NCI-H1694 treated with DMSO at 0.1 percent for 48 hours (cell line): ENCODE measurements around the gene DOK4.

Source experiments
- DNase-seq: peaks from one replicate; lab custom pipeline; 2025; lab: John Stamatoyannopoulos, UW

The DOK4 gene

DNA sequence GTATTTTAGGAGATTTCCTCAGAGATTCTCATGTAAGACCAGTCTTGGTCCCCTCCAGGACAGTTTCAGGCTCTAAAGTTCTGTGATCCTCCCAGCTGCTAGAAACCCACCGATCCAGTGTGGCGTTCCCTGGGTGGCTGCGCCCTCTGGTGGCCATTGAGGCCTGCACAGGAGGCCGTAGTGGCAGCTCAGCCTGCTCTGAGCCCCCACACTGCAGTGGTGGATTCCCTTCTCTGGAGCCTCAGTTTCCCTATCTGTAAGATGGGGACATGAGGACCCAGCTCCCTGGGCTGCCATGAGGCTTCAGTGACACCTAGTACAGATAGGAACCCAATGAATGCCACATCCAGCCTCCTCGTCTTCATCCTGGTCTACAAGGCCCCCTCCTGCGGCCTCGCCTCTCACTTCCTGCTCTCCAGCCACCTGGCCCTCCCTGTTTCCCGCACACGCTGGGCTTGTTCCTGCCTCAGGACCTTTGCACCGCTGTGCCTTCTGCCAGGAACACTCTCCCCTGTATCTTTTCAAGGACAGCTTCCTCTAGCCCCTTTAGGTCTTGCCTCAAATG is 33.6 kb upstream of the DOK4 start:
- DNase-seq: peak; percentile 44

DNA sequence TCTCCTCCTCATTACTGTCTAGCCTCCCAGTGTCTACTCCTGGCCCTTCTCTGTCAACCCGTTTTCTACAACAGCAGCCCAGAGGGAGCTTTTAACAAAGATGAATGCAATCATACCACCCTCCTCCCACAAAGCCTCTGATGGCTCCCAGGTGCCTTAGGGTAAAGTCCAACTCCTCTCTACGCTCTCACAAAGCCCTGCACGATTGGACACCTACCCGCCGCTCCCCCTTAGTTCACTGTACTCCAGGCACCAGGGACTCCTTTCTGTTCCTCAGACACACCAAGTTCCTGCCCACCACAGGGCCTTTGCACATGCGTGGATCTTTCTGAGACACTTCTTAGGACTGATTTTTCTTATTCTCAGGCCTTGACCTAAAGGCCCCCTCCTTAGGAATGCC is 32.6 kb upstream of the DOK4 start:
- DNase-seq: no peak

DNA sequence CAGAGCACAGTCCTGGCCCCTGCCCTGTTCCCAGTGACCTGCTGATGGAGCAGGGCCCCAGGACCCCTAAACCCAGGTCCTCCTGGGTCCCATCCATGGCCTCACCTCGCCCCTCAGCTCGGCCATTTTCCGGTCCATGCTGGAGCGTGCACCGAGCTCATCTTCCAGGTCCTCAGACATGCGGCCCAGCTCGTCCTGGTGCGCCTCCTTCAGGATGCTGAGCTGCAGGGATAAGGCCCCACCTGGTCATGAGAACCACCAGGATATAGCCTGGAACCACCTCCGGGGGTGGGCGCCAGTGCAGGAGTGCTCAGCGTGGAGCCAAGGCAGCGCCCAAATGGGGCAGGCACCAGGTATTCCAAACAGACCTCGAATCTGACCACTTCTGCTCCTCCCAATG is 32.2 kb upstream of the DOK4 start:
- no peak for DNase-seq

DNA sequence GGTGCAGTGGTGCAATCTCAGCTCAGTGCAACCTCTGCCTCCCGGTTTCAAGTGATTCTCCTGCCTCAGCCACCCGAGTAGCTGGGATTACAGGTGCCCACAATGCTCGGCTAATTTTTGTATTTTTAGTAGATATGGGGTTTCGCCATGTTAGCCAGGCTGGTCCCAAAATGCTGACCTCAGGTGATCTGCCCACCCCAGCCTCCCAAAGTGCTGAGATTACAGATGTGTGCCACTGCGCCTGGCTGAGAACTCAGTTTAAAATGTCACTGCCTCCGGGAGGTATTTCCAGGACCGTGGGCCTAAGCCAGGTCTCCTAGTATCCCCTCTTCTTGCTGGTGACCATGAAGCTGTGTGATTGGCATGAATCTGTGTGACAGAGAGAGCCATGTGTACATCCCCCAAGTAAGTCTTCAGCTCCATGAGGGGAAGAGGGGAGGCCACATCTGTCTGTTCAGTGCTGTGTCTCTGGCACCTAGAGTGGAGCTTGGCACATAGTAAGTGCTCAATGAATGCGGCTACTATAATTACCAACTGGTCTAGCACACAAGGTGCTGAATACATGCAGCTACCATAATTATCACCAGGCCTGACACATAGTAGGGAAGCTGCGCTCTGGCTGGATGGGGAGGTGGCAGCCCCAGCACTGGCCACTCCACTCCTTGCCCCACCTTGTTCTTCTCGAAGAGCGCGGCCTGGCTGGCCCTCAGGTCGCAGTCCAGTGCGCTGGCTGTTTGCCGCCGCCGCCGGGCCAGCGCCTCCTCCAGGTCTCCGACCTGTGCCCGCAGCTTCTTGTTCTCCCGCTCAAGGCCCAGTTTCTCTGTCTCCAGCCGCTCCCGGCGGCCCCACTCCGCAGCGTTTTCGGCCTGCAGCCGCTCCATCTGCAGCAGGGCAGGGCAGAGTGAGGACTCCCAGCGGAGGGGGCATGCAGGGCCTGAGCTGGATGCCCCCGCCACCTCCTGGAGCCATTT is 31.4 kb upstream of the DOK4 start:
- DNase-seq: no peak

DNA sequence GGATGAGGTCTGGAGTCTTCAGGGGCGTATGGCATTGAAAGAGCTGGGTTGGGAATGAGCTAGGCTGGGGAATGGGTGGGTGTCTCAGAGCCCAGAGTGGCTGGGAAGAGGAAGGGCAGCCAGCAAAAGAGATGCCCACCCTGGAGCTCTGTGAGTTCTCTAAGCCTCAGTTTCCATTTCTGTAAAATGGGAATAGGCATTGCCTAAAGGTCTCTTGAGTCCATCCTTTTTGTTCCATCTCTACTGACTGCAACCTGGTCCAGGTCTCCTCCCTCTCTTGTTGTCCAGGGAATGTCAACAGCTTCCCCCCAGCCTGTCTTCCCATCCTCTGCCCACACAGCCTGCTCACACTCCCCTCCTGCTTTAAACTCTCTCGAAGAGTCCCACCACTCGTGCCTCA is 30.5 kb upstream of the DOK4 start:
- DNase-seq: no peak

DNA sequence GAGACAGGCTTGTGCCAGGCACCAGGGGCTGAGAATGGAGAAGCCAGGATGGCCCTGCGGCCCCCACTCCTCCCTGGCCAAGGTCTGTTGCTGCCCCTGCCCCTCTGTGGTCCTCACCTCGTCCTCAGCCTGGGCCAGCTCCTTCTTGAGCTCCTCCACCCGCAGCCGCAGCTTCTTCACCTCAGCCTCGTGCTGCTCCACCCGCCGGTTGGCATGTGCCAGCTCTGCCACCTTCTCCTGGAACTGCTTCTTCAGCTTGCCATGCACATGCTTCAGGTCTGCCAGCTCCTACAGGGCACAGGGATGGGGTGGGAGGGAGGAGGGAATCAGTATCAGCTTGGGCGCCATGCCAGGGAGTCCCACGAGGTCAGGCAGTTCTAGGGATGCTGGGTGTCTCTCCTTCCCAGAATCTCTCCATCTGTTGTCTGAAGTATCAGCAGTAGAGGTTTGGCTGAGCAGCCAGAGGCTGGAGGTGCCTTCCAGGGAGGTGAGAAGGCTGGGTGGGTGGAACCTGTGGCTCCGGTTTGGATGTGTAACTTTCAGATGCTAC is 30.0 kb upstream of the DOK4 start:
- peak; percentile 24 for DNase-seq

DNA sequence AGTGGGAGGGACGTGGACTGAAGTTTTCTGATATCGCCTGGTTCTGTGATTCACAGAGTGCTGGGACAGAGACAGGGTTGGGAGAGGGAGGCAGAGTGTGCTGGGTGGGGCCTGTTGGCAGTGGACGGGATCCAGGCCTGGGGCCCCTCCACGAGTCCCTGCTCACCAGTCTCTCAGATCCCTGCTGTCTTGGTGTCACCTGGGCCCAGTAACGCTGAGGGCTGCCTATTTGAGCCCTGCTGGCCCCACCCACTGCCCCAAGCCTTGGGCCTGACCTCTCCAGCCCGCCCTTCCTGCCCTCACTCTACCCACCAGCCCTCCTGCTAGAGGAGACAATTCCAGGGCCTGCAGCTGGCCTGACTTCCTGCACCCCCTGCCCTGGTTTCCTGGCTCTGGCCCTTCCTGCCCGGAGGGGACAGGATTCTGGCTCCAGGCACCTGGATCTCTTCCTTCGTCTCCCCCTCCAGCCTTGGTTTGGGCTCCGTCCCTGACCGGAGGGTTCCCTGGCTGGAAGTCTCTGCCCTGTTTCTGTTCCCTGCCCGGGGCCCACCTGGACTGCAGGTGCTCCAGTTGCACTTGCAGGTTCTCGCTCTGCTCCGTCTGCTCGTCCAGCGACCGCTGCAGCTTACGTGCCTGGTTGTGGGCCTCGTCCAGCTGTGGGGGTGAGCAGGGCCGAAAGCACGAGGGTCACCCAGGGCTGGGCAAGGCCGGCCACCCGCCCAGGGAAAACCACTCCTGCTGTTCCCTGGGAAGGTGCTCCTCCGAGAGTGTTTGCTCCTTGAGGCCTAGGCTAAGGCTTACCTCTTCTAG is 28.7 kb upstream of the DOK4 start:
- no peak for DNase-seq

DNA sequence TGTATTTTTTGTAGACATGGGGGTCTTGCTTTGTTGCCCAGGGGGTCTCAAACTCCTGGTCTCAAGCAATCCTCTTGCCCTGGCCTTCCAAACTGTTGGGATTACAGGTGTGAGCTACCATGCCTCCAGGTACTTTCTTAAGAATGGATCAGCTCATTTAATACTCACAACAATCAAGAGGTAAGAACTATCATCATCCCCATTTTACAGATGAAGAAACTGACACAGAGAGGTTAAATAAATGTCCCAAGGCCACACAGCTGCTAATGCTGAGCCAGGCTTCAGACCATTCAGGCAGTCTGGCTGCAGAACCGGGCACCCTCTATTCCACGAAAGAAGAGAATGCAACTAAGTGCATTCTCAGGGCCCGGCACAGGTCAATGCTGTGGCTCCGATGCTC is 28.1 kb upstream of the DOK4 start:
- DNase-seq: no peak

DNA sequence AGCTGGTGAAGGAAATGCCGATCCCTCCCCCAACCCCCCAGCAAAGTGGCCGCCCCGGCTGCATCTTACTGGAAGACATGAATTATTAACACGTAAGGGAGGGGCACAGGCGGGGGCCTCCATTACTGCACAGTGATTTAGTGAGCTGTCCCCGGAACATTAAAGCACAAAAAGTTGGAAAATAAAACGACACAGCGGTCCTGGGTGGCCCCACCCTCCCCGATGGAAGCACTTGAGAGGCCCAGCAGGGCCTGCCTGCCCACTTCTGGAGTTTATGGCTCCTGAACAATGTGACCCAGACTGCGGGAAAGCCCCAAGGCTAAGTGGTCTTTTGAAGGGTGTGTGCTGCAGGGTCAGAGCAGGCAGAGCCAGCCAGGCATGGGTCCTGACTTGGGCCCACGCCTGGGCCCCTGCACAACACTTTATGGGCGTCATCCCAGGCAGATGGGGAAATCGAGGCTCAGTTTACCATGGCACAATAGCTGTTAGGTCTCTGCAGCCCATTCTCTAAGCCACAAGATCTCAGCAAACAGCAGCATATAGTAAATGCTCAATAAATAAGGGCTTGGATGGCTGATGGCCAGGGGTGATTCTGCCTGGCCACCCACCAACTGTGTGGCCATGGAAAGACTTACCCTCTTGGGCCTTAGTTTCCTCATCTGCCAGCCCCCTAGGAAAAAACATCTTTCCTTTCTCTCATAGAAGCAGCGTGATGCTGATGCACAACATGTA is 27.2 kb upstream of the DOK4 start:
- DNase-seq: no peak

DNA sequence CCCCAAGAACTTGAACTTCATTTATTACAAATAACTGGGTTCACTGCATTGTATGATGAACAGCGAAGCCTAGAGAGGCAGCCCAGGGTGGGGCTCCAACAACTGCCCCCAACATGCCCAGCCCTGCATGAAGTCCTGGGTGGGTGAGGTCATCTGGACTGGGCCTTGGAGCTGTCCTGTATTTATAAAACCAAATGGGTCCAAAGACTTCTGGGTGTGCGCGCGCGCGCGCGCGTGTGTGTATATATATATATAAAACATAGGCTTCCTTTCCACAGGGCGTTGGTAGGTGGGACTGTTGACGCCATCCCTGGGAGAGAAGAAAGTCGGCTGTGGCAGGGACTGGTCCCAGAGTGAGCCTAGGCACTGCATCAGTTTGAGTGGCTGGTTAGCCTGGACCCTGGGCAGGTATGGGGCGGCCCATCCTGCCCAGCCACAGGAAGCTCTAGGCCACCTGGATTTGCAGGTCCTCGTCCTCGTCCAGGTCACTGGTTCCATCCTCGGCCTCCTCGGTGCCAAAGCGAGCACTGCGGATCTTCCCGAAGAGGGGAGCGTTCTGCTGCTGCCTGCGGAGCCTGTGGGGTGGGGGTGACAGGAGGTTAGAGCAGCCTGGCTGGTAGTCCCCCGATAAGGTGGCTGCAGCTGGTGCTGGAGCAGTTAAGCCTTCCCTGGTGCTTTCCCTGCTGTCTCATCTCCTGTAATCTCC is 26.2 kb upstream of the DOK4 start:
- no peak for DNase-seq

DNA sequence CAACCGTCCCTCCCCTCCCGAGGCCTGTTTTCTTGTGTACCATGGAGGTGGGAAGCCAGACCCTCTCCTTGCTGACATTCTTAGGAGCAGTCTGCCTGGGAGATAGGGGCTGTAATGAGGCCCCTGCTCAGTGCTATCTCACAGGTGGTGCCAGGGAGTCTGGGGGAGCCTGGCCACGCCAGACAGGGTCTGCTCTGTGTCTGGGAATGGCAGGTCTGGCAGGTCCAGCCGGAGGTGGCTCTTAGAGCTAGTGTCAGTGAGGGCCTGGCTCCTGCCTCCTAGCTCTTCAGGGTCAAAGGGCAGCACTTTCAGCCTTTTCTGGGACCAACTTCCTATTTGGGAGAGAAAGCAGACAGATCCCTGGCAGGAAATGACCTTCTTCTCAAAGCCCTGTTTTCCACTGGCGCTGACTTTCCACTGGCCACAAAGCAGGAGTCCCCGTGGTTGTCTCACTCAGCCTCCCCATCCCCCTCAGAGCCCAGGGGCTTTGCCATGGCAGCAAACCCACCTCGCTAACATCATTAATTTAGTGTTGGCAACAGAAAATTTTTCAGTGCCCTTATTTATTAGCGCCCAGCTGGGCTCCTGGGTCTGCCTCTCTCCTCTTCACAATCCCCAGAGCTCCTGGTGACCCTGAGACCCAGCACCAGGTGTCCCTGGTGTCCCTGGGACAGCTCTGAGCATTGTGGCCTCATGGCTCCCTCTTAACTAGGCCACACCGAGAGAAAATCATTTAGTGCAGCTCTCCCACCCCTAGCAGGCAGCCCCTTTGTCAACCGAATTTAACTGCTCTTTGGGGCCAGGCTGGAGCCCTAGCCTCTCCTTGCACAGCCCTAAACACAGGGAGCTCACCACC is 24.0 kb upstream of the DOK4 start:
- no peak for DNase-seq

DNA sequence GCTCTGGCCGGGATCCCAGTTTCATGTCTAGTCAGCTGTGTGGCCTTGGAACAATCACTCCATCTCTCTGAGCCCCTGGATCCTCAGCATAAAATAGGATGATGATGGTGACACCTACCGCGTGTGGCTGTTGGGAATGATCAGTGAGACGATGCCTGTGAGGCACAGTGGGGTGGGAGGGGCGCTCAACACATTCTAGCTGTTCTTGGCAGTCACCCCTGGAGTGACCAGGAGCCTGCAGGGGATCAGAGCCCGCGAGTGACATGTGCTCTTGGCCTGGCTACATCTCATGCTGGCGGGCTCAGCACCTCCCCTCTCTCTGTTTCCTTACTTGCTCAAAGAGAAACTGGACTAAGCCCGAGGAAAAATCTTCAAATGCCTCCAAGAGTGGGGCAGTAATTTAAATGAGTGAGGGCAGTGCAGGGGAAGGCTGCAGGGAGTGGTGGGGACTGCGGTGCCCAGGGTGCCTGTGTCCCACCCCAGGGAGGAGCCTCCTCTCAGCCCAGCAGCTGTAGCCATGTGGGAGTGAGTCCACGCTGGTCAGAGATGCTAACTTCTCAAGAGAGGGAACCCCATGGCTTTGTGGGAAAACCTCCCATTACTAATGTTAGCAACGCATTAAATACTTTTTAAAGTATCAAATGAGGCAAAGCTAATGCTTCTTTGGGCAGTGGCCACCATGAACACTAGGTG is 23.1 kb upstream of the DOK4 start:
- no peak for DNase-seq

DNA sequence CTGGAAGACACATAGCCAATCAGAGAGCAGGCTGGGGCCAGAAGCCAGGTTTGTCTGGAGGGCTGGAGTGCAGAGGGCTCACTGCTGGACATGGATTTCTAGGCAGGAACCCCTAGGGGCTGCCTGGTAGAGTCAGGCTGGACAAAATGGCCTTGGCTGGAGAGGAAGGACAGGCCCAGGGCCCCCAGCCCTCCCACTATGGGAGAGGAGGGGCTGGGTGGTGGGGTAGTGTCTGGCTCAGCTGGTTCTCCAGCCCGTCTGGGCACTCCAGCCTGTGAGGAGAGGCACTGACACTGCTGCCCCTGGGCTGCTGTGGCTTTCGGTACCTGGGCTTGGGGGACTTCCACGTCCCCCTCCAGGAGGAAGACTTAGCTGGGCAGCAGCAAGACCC is 21.7 kb upstream of the DOK4 start:
- DNase-seq: no peak

DNA sequence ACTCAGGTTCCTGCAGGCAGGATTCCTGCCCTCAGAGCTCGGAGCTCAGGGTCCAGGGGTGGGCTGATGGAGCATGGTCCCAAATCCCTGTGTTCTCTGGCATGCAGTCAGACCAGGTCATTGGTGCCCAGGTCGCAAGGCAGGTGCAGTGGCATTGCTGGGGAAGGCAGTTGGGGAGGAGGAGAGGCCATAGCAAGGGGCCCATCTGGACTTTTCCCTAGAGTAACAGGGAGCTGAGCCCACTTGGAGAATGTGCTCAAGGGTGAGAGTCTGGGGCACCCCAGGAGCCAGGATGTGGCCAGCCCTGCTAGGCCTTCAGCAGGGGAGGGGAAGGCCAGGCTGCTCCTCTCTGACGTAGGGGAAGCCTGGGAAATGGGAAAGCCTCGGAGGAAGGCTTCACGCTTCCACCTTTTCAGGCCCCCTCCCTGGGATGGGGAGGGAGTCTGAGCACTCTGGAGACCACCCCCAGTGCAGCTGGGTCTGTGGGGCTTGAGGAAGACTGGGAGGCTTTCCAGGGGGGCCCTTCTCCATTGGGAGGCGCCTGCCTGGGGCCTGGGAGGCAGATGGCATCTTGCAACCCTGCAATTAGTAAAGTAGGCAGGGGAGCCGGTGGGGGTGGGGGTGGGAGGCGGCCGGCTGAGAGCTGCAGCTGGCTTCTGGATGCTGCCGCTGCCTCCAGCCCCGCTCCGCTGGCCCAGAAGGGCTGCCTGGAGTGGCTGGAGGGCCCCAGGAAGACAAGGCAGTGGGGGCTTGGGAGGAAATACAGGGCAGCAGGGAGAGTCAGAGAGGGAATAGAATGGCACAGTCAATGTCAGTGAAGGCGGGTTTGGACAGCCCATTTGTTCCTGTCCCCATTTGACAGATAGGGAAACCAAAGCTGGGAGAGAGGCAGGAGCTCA is 21.1 kb upstream of the DOK4 start:
- peak; percentile 60 for DNase-seq

DNA sequence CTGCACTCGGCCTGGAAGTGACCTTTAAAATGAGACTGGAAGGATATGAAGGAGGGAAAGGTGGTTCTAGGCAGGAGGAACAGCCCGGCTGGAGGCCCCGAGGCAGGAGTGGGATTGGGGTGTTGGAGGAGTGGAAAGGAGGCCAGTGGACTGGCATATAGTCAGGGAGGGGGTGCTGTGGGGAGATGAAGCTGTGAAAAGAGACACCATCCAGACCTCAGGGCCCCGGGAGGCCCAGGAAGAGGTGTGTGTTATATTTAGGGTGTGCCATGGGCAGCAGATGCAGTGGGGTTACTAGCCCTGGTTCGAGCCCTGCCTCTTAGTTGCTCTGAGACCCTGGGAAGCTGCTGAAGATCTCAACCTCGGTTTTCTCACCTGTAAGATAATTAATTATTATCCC is 18.9 kb upstream of the DOK4 start:
- no peak for DNase-seq

DNA sequence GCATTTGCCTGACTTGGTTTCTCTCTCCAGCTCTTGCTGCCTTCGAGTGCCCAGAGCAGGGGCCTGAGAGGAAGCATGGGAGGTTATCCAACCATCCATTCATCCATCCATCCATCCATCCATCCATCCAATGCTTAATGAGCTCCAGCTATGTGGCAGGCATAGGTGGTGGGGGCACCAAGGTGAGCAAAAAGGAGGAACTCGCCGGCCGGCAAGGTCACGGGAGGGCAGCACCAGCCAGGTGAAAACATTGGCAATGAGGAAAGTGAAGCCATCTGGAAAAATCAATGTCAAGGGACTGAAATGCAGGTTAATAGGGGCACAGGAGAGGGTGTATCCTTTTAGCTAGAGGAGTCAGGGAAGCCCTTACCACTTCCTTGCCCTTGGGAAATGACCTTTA is 18.2 kb upstream of the DOK4 start:
- DNase-seq: no peak

DNA sequence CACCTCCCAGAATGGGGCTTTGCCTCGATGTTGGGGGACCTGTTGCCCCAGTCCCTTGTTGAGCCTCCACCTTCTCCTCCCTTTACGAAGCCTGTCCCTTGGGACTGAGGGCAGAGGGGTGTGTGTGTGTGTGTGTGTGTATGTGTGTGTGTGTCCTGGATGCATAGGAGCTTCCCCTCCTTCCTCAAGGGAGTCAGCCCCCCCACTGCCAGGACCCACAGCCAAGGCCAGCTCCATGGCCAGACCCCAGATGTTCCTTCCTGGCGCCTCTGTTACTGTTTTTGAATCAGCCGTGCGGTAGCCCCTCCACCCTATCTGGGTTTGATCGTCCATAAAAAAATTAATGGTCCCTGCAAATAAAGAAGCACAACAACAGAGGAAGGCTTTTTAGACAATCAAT is 17.7 kb upstream of the DOK4 start:
- no peak for DNase-seq

DNA sequence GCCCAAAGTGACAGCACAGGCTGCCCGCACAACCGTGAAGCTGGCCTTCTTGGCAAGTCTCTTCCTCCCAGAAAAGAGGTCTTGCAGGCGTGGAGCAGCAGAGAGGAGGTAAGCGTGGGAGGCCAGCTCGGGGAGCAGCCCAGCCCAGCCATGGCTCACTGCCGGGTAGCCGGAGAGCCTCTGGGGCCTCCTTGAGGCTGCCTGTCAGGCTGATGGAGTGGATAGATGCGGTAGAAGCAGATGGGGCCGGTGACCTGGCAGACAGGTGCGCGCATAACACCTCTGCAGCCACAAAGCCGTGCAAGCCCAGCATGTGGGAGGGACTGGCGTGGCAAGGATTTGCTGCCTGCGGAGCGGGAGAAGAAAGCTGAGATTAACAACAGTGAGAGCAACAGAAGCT is 17.1 kb upstream of the DOK4 start:
- DNase-seq: no peak
